Measurements from ENCODE around the gene ELOF1. TPM values are rescaled to one million over a fixed set of nuclear protein-coding genes. Genes with fewer than 3 reads are reported as not detected.

ELOF1 gene
- total and polyA plus RNA-seq, 2 of the 4 experiments (the other 2 are of a cell fraction): 62.4 to 96.8 TPM

- Histone ChIP-seq H3K23ac (ENCODE audit: low read depth, low read length) (peak within 1 kb of the TSS; percentile 92), H2BK20ac (ENCODE audit: low read depth, low read length) (peak within 1 kb of the TSS; percentile 83), H3K9me1 (ENCODE audit: insufficient read depth, low read length) (peaks cover 17% of the 10 kb centered on the region), H2BK120ac (ENCODE audit: low read depth, low read length) (peak within 1 kb of the TSS; percentile 87), H3K27me3 (ENCODE audit: control insufficient read depth, insufficient read depth, low read length) (no peaks in the 10 kb centered on the region), H3K27ac (ENCODE audit: insufficient read depth, low read length) (peak within 1 kb of the TSS; percentile 51), H4K91ac (ENCODE audit: insufficient read depth, low read depth, low read length) (peak within 1 kb of the TSS; percentile 94), H3K4me2 (ENCODE audit: low read depth, low read length) (peak within 1 kb of the TSS; percentile 77), H2AFZ (replicated peaks; ENCODE audit: low read length, poor library complexity) (peak within 1 kb of the TSS; percentile 89), H4K5ac (ENCODE audit: low read depth, low read length) (peak within 1 kb of the TSS; percentile 72), H3K56ac (ENCODE audit: extremely low read depth, insufficient read depth, low read length) (peak within 1 kb of the TSS; percentile 92), H3K9ac (ENCODE audit: low read depth, low read length) (peak within 1 kb of the TSS; percentile 93), H4K8ac (ENCODE audit: low read depth in 2 of 2, low read length in 2 of 2) (peak within 1 kb of the TSS; percentile 89 to 99), H4K20me1 (ENCODE audit: insufficient read depth, low read length) (no peaks in the 10 kb centered on the region), H2BK5ac (ENCODE audit: low read depth, low read length, poor library complexity, severe bottlenecking) (peak within 1 kb of the TSS; percentile 71), H3K9me3 (ENCODE audit: control insufficient read depth, insufficient read depth, low read length) (no peaks in the 10 kb centered on the region), H3K4me1 (ENCODE audit: control insufficient read depth, insufficient read depth, low read length) (peaks cover 21% of the 10 kb centered on the region), H3K4me3 (ENCODE audit: insufficient read depth, low read depth, low read length) (peak within 1 kb of the TSS; percentile 43), H2AK5ac (ENCODE audit: low read depth, low read length) (peak within 1 kb of the TSS; percentile 98), H3K14ac (replicated peaks; ENCODE audit: low read depth, low read length) (peak within 1 kb of the TSS; percentile 94), H3K4ac (ENCODE audit: low read depth, low read length) (peak within 1 kb of the TSS; percentile 97), H3K18ac (ENCODE audit: low read depth, low read length) (peak within 1 kb of the TSS; percentile 84), H3K79me1 (ENCODE audit: low read depth in 1 of 2, low read length in 2 of 2) (peaks cover 7 to 31% of the 10 kb centered on the region in 2 experiments), H3K36me3 (ENCODE audit: control insufficient read depth, insufficient read depth, low read length) (peaks cover 4% of the 10 kb centered on the region; the same call in 1 of the 2 replicates), H2BK15ac (ENCODE audit: low read depth, low read length) (peak within 1 kb of the TSS; percentile 99), H2AK9ac (replicated peaks; ENCODE audit: low read depth, low read length, poor library complexity) (peak within 1 kb of the TSS; percentile 98)
- ChIA-PET CTCF (no interaction called here), POLR2A (ENCODE audit: unreplicated experiment) (interaction anchor here (0.7 to 0.9 kb wide), 2 partner anchors 20 to 247 kb away, joined by 3 to 4 read pairs; no protein-coding TSS in a partner anchor)
- 8% methylated on average over 2 of the region's 21 CpGs; no CpG with 5 or more reads in 1 of the 2 experiments for WGBS, 2 experiments (ENCODE audit: extremely low coverage in 2 of 2, insufficient read length in 1 of 2)
- TF ChIP-seq SMC3 (IDR thresholded peaks at IDR 0.05; ENCODE audit: low read depth, low read length) (no peak), BHLHE40 (IDR thresholded peaks at IDR 0.05; ENCODE audit: low read depth, low read length) (0 out of 2 replicates have a peak, but pooled peaks have one; percentile 35), MXI1 (IDR thresholded peaks at IDR 0.05; ENCODE audit: borderline replicate concordance, low read depth, low read length) (peak; percentile 63), CEBPB (IDR thresholded peaks at IDR 0.05; ENCODE audit: low read depth, low read length) (peak; percentile 83), RCOR1 (IDR thresholded peaks at IDR 0.05; ENCODE audit: insufficient replicate concordance, low read length) (peak; percentile 74), MAZ (IDR thresholded peaks at IDR 0.05; ENCODE audit: borderline replicate concordance, low read depth, low read length) (peak; percentile 90; the same call in 1 of the 2 replicates), POLR2A (IDR thresholded peaks at IDR 0.05; ENCODE audit: low read depth, low read length) (peak; percentile 95), RAD21 (IDR thresholded peaks at IDR 0.05; ENCODE audit: low read length) (no peak)
- TF ChIP-seq, protein P1, sequence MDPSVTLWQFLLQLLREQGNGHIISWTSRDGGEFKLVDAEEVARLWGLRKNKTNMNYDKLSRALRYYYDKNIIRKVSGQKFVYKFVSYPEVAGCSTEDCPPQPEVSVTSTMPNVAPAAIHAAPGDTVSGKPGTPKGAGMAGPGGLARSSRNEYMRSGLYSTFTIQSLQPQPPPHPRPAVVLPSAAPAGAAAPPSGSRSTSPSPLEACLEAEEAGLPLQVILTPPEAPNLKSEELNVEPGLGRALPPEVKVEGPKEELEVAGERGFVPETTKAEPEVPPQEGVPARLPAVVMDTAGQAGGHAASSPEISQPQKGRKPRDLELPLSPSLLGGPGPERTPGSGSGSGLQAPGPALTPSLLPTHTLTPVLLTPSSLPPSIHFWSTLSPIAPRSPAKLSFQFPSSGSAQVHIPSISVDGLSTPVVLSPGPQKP (IDR thresholded peaks at IDR 0.05; ENCODE audit: borderline replicate concordance, low read depth, low read length): no peak
- ATAC-seq (ENCODE audit: low read depth) (peak; percentile 72), DNase-seq (peak; percentile 90)
- in situ Hi-C loops (cut with MboI; ENCODE audit: low sequenced_read_pairs): no loop called here
- dilution Hi-C loops (cut with HindIII; ENCODE audit: low sequenced_read_pairs, unreplicated experiment): no loop called here
- intact Hi-C loops (cut with micrococcal nuclease): loop anchor here (2.0 kb wide), 1 partner anchor 20 kb away; the partner anchor contains the start of gene ELOF1
- BruUV-seq (replicated peaks): no TSS peak
Observed at GRCh38 chr19:11538232-11539036, 20.6 kb downstream of the ELOF1 start, which contains the start of gene CNN1. Gene CNN1, plus strand, starts transcription at chr19:11538851. Its CDS starts 77 bp downstream, at chr19:11538928.
